HepG2 (cell line): ENCODE results near the gene SLC35A2. TPM values are rescaled to one million over a fixed set of nuclear protein-coding genes. Genes with fewer than 3 reads are reported as not detected.

Source experiments
- ARNTL ChIP-seq: sonication (generic); formaldehyde crosslinking; IDR thresholded peaks from 2 replicates; pipeline ENCODE4 v1.4.0; 2020; ENCODE audit warnings: mild to moderate bottlenecking, missing genetic modification reagents
- CAMTA2 ChIP-seq: sonication (generic); formaldehyde crosslinking; IDR thresholded peaks from 2 replicates; pipeline ENCODE4 v1.4.0; 2020; ENCODE audit warnings: mild to moderate bottlenecking, missing genetic modification reagents, borderline replicate concordance
- GLMP ChIP-seq: sonication (generic); formaldehyde crosslinking; IDR thresholded peaks from 2 replicates; pipeline ENCODE4 v1.9.0; 2021; ENCODE audit warnings: missing genetic modification reagents, mild to moderate bottlenecking, borderline replicate concordance
- HMGXB4 ChIP-seq, 2 experiments: sonication (generic) in 1 of 2; formaldehyde crosslinking in 1 of 2; IDR thresholded peaks; 2 replicates each; pipeline versions ENCODE4 v1.4.0 to v1.6.1; 2018 to 2020; ENCODE audit warnings: missing genetic modification reagents in 2 of 2, borderline replicate concordance in 1 of 2, low read depth in 1 of 2, mild to moderate bottlenecking in 1 of 2, missing biosample characterization in 1 of 2
- PAXIP1 ChIP-seq: sonication (generic); formaldehyde crosslinking; conservative IDR thresholded peaks from 2 replicates; pipeline ENCODE4 v1.4.0; 2020; ENCODE audit warnings: mild to moderate bottlenecking, missing genetic modification reagents, moderate library complexity
- PBX2 ChIP-seq: IDR thresholded peaks from 2 replicates; pipeline ENCODE4 v1.6.1; 2016; ENCODE audit warnings: control low read depth
- PHF5A ChIP-seq: IDR thresholded peaks from one replicate; pipeline ENCODE4 v1.6.1; 2018; ENCODE audit warnings: low read depth, missing genetic modification reagents; ENCODE audit not compliant: unreplicated experiment
- RFX1 ChIP-seq: fragments of 450-650 bp; IDR thresholded peaks from 2 replicates; pipeline ENCODE4 v1.6.1; 2017
- SRSF9 ChIP-seq: fragments of 200-400 bp; formaldehyde crosslinking; IDR thresholded peaks from 2 replicates; pipeline ENCODE4 v1.6.1; 2018; ENCODE audit warnings: borderline replicate concordance, mild to moderate bottlenecking, low read depth, low read length; ENCODE audit not compliant: insufficient read depth, poor library complexity, severe bottlenecking
- THAP11 ChIP-seq: IDR thresholded peaks from 2 replicates; pipeline ENCODE4 v1.6.1; 2016; ENCODE audit warnings: missing biosample characterization, missing genetic modification reagents
- U2AF2 ChIP-seq: fragments of 200-400 bp; formaldehyde crosslinking; IDR thresholded peaks from 2 replicates; pipeline ENCODE4 v1.6.1; 2017; ENCODE audit warnings: low read depth, mild to moderate bottlenecking, low read length
- YY1 ChIP-seq: IDR thresholded peaks from 2 replicates; pipeline ENCODE4 v1.6.1; 2011; ENCODE audit warnings: low read length, low read depth, moderate library complexity, mild to moderate bottlenecking; ENCODE audit not compliant: insufficient read depth, insufficient replicate concordance
- ZBTB26 ChIP-seq: IDR thresholded peaks from 2 replicates; pipeline ENCODE4 v1.6.1; 2016; ENCODE audit warnings: missing compliant biosample characterization, missing genetic modification reagents, borderline replicate concordance
- ZBTB38 ChIP-seq: sonication (generic); formaldehyde crosslinking; IDR thresholded peaks from 2 replicates; pipeline ENCODE4 v1.5.1; 2020; ENCODE audit warnings: mild to moderate bottlenecking, missing genetic modification reagents
- ZBTB42 ChIP-seq: sonication (generic); formaldehyde crosslinking; IDR thresholded peaks from 2 replicates; pipeline ENCODE4 v1.5.0; 2020; ENCODE audit warnings: mild to moderate bottlenecking, missing genetic modification reagents
- ZFP36 ChIP-seq: fragments of 150-350 bp; IDR thresholded peaks from 2 replicates; pipeline ENCODE4 v1.6.1; 2018; ENCODE audit warnings: borderline replicate concordance, low read length, low read depth; ENCODE audit not compliant: partially characterized antibody
- ZIK1 ChIP-seq: sonication (generic); formaldehyde crosslinking; IDR thresholded peaks from 2 replicates; pipeline ENCODE4 v1.5.0; 2020; ENCODE audit warnings: mild to moderate bottlenecking, low read depth, missing genetic modification reagents, borderline replicate concordance
- ZNF317 ChIP-seq: sonication (generic); formaldehyde crosslinking; IDR thresholded peaks from 2 replicates; pipeline ENCODE4 v1.5.0; 2020; ENCODE audit warnings: mild to moderate bottlenecking, missing genetic modification reagents
- ZNF329 ChIP-seq: sonication (generic); formaldehyde crosslinking; IDR thresholded peaks from 2 replicates; pipeline ENCODE4 v1.9.0; 2021; ENCODE audit warnings: low read depth, mild to moderate bottlenecking, missing genetic modification reagents
- ZSCAN12 ChIP-seq: sonication (generic); formaldehyde crosslinking; IDR thresholded peaks from 2 replicates; pipeline ENCODE4 v1.9.0; 2021; ENCODE audit warnings: mild to moderate bottlenecking, missing genetic modification reagents
- polyA plus RNA-seq, 8 experiments: library from polyadenylated mRNA; depleted of rRNA in 3 of 8; stranded (reverse) in 7 of 8; unstranded in 1 of 8; fragments of >200 nt; fragmentation: Illumina TruSeq in 4 of 8; extraction: Trizol in 4 of 8; gene quantifications; 2 replicates each; pipeline versions ENCODE4 v1.2.1 to v1.2.3, GENCODE V29; 2011 to 2016; ENCODE audit warnings: low read depth in 4 of 8, missing spikeins in 1 of 8, mixed read lengths in 1 of 8; ENCODE audit not compliant: insufficient read depth in 1 of 8
- total RNA-seq, 5 experiments: library from RNA; depleted of rRNA; stranded (reverse); fragments of >200 nt; fragmentation: Illumina TruSeq; extraction: Trizol; gene quantifications; 2 replicates each; pipeline ENCODE4 v1.2.3, GENCODE V29; 2016; ENCODE audit warnings: low read depth in 1 of 5

Gene SLC35A2
- total and polyA plus RNA-seq, 2 of the 13 experiments (the other 11 are each of a cell fraction or from before 2014, with no cell fraction given), result 32.1 to 40.8 TPM

- no peak for TF ChIP-seq ZBTB26 (CRISPR knock-in tag)
- TF ChIP-seq HMGXB4 (CRISPR knock-in tag; IDR thresholded peaks at IDR 0.05; ENCODE audit: borderline replicate concordance in 1 of 2, low read depth in 1 of 2), result peak in 1 of 2 experiments; percentile 38; a peak in 1 of 4 replicates
- TF ChIP-seq GLMP (CRISPR knock-in tag), result no peak
- TF ChIP-seq THAP11 (CRISPR knock-in tag), result no peak; the same call in none of the 2 replicates
- no peak for TF ChIP-seq ZFP36
- no peak for TF ChIP-seq RFX1
- peak; percentile 58 for TF ChIP-seq PBX2 (CRISPR knock-in tag)
- no peak for TF ChIP-seq ARNTL (CRISPR knock-in tag)
- no peak for TF ChIP-seq ZSCAN12 (CRISPR knock-in tag)
- TF ChIP-seq ZIK1 (CRISPR knock-in tag), result no peak
- TF ChIP-seq ZNF317 (CRISPR knock-in tag), result 0 out of 2 replicates have a peak, but pooled peaks have one; percentile 47
- no peak for TF ChIP-seq PHF5A (CRISPR knock-in tag)
- peak; percentile 73 for TF ChIP-seq YY1
- no peak for TF ChIP-seq ZBTB42 (CRISPR knock-in tag)
- no peak for TF ChIP-seq ZBTB38 (CRISPR knock-in tag)
- TF ChIP-seq U2AF2, result no peak
- TF ChIP-seq ZNF329 (CRISPR knock-in tag), result 0 out of 2 replicates have a peak, but pooled peaks have one; percentile 36
- no peak for TF ChIP-seq PAXIP1
- no peak for TF ChIP-seq CAMTA2 (CRISPR knock-in tag)
- TF ChIP-seq SRSF9, result no peak
Measured at GRCh38 chrX:48897625-48898306, 13.7 kb downstream of the SLC35A2 start, which contains the start of the genes PQBP1 and TIMM17B (continued).
